GM19395 (cell line): ENCODE data around the gene OSBPL10.
"Not testable (repeated sequence)": the region's sequence is repeated elsewhere in the genome, so short reads cannot be mapped to it uniquely, and the experiment has no call there.

Experiments
- ATAC-seq: cut with Tn5 transposase; IDR thresholded peaks from one replicate; pipeline ENCODE4 v1.9.1; 2021; ENCODE audit warnings: mild to moderate bottlenecking, moderate library complexity; ENCODE audit not compliant: unreplicated experiment

Gene OSBPL10

DNA sequence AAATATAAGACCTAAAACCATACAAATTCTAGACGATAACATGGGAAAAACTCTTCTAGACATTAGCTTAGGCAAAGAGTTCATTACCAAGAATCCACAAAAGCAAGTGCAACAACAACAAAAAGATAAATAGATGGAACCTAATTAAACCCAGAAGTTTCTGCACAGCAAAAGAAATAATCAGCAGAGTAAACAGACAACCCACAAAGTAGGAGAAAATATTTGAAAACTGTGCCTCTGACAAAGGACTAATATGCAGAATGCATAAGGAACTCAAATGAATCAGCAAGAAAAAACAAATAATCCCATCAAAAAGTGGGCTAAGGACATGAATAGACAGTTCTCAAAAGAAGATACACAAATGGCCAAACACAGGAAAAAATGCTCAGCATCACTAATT, 198.8 kb downstream of the OSBPL10 start:
- ATAC-seq: not testable (repeated sequence)

DNA sequence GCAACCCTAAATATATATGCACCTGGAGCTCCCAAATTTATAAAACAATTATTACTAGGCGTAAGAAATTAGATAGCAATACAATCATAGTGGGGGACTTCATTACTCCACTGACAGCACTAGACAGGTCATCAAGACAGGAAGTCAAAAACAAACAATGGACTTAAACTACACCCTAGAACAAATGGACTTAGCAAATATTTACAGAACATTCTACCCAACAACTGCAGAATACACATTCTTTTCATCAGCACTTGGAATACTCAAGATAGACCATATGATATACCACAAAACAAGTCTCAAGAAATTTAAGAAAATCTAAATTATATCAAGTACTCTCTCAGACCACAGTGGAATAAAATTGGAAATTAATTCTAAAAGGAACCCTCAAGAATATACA, 201.5 kb downstream of the OSBPL10 start:
- ATAC-seq: no peak

DNA sequence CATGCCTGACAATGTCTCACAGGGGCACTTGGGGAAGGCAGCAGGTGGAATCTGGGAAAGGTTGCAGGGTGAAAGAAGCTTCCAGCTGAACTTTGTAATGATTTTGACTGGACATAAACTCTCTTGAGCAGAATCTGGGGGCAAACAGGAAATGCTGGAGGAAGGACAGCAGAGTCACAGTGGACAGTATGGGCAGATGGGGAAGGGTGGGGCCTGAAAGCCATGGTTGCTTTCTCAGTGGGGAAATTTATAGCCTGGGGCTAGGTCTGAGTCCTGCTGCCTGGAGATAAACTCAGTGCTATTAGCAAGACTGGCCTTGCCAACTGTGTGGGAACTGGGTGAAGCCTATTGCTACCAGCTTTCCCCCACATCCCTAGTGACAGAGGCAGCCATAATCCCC, 203.2 kb downstream of the OSBPL10 start:
- no peak for ATAC-seq

DNA sequence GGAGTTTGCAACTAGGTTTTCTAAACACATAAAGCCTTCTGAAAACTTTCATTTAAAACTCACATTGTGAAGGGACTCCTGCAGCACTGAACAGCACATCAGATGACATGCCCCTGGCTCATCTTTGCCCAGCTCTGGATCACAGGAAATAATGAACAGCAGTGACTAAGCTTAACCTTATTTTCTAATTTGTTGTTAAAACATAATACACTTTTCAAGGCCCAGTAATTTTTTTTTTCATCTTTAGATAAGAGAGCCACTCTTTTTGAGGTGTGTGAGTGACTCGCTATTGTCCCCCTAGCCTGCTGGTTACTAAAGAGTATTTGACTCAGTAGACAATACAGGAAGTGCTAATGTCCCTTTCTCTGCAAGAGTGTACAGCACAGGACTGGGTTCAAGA, 204.0 kb downstream of the OSBPL10 start:
- no peak for ATAC-seq

DNA sequence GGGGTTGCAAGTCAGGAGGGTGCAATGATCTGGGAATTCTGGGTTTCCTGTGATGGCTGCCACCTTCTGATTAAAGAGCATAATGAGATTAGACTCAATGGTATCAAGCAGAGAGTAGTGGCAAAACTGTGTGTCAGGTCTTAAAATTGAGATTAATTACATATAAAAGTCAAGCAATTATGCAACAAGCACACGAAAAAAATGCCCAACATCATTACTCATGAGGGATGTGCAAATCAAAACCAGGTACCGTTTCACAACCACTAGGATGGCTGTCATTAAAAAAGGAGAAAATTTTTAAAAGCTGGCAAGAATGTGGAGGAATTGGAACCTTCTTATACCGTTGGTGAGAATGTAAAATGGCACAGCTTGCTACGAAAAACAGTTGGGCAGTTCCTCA, 205.0 kb downstream of the OSBPL10 start:
- no peak for ATAC-seq

DNA sequence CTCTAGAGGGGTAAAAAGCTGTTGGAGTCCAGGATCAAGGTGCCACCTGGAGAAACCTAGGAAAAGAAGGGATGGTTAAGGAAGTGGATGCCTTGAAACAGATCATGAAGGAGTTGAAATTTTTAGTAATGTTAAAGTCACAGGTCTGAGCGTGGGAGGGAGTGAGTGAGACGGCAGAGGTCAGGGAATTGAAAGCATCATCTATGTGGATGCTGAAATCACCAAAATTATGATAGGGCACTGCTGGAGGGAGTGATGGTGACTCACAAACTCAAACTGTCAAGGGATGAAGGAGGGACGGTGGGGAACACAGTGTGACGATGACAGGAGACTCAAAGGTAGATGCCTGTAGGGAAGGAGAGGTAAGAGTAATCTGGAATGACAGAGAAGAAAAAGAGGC, 205.7 kb downstream of the OSBPL10 start:
- no peak for ATAC-seq

DNA sequence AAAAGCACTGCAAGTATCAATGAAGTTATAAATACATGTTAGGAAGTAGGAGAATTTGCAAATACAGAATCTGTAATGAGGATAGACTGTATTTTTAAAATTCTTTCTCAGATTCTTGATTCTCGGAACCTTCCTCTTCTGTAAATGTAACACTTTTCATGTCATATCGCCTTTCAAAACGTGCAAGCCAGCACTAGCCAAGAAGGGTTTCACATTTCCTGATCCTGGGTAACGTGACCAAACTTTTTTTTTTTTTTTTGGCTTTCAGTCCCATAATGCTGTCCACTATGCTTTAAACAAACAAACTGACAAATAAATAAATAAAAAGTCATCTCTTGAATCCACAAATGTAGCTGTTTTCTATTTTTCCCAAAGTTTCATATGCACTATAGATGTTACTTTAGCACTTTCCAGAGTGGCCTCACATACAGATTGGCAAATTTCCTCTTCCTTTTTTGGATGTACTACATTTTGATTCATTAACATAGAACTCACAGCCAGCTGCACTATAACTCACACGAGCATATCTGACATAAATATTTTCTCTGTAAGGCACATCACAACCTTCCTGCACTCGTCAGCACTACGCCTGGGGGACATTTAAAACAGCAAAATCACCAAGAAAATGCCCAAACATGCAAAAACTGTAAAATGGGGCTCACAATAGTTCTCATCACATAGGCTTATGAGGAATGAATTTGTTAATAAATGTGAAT, 208.1 kb downstream of the OSBPL10 start:
- ATAC-seq: no peak

DNA sequence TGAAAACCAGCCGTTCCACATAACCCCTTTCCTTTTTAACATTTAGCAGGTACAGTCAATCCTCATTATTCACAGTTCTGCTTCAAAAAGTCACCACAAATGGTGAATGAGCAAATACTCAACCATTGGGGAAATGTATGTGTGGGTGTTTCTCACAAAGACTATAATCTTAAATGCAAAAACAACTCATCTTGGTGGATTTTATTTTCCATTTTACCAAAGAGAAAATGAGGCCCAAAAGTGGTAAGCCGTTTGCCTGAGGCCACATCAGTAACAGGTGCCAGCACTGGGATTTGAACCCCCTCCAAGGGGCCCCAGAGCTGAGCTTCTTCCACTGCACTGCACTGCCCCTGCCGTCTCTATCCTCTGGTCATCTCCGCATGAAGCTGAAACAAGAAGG, 208.8 kb downstream of the OSBPL10 start:
- no peak for ATAC-seq

DNA sequence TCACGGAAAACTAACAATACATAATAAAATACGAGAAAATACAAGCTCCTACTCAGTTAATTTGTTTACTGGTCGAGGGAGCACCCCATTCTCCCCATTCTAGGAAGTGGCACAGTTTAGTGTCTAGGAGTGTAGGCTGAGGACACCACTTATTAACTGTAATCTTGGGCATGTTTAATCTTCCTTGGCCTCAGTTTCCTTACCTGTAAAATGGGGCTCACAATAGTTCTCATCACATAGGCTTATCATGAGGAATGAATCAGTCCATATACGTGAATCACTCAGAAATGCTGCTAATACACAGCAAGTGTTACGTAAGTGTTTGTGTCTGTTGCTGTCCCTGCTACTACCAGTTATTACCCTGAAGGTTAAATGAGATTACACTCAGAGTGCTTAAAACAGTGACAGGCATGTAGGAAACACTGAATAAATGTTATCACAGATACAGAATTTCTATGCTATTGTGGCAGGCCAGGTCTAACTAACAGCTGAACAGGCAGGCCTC, 210.2 kb downstream of the OSBPL10 start:
- ATAC-seq: no peak

DNA sequence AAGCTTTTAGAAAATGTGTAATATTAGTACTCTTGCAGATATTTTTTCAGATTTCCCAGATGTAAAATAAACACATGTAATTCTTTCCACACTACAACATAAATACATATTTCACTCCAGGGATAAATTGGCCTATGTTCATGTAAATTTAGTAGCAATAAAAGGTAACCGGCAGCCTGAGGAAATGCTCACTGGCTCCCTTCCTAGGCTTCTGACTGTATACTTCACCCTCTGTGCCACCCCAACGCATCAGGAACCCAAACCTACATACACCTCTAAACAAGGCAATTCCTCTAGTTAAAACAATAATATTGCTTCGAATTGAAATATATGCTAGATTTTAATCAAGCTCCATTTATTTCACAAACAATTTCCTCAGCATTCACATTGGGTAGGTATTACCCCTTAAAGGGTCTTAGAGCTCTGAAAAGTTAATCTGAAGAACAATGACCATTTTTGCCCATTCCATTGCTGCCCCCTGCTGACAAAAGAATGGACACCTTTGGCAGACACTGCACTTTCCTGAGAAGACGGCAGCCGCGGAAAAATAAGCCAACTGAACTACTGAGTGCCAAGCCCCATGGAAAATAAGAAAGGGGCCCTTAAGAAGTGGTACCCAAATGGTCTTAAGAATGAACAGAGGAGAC, 212.5 kb downstream of the OSBPL10 start:
- peak; percentile 61 for ATAC-seq

DNA sequence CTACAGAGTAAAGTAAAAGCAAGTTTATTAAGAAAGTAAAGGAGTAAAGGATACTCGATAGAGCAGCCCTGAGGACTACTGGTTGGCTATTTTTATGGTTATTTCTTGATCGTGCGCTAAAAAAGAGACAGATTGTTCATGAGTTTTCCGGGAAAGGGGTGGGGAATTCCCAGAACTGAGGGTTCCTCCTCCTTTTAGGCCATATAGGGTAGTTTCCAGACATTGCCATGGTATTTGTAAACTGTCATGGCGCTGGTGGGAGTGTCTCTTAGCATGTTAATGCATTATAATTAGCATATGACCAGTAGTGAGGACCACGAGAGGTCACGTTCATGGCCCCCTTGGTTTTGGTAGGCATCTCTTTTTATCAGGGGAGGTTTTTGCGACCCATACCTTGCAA, 213.1 kb downstream of the OSBPL10 start:
- ATAC-seq: no peak

DNA sequence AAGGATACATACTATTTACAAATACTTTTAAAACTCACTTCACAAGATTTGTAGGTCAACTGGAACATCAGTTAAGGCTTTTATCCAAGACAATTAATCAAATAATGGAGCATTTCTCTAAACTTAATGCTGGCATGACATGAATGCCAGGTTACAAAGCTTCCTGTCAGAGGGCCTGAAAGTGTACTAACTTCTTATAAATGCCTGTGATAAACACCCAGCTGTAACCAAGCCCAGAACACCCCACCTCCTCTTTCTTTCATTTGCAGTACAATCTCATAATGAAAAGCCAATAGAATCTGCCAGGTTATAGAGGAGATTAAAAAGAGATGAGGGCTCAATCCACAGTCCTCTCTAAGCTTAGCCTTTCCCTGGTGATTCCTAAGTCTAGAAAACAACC, 214.4 kb downstream of the OSBPL10 start:
- no peak for ATAC-seq

DNA sequence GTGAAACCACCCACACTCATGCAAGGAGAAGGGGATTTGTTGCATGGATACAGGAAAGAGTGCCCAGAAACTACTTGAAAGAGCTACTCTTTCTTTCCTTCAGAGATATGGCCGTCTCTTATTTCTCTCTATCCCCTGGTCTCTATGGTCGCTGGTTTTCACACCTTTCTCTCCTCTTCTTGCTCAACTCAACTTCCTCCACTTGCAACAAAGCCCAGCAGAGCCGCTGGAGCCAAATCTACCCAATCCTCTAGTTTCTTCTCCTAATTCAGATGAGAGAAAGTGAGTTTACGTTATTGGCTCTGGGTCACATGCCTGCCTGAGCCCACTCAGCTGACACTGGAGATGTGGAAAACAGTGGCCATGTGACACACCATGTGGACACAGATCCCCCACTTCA, 215.2 kb downstream of the OSBPL10 start:
- ATAC-seq: no peak

DNA sequence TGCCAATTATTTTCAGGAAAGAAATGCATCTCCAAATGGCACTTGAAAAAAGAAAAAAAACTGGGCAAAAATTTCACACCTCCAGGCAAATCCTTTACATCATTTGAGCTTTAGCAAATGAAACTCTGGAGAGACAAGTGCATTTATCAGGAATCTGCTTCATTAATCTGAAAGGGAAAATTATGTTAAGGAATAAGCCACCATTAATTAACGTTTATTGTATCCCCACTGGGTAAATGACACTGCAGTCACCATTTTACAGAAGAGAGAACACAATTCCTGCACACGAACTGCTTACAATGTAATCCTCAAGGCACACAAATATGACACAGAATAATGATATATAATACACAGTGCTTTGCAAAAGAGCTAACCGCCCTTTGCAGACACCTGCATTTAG, 217.3 kb downstream of the OSBPL10 start:
- no peak for ATAC-seq

DNA sequence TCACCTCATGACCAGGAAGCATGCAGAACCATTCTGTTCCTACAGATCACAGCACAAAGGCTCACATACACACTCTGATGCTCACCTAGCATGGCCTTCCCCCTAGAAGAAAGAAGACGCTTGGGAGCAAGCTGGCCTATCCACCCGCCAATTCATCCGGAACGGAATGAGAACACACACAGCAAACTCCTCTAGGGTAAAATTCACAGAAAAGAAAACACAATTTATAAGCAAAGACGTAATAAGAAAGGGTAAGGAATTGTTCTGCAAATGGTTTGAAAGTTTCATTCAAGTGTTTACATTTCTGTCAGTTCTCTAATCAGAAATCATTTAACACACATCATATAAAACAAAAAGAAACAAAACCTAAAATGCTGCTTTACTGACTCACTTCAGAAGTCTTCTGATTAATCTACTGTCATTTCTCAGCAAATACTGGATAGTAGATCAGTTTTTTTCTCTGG, 218.1 kb downstream of the OSBPL10 start:
- ATAC-seq: no peak

DNA sequence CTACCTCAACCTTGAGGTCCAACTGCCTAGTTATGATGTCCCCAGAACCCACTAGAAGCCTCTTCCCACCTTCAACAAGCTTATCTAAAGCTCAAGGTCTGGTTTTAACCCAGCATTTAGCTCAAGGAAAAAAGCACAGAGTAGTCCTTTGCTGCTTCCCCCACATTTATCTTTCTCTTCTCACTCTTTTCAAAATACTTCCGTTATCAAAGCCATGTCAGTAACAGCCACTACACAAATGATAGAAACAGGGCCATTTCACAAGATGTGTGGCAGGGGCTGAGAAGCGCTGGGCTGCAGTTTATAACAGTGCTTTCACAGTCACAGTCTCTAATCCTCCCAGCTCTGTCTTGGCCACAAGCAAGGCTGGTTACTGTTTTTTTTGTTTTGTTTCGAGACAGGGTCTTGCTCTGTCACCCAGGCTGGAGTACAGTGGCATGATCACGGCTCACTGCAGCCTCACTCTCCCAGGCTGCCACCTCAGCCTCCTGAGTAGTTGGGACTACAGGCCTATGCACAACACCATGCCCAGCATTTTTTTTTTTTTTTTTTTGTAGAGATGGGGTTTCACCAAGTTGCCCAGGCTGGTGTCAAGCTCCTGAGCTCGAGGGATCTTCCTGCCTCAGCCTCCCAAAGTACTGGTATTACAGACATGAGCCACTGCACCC, 218.8 kb downstream of the OSBPL10 start:
- no peak for ATAC-seq

DNA sequence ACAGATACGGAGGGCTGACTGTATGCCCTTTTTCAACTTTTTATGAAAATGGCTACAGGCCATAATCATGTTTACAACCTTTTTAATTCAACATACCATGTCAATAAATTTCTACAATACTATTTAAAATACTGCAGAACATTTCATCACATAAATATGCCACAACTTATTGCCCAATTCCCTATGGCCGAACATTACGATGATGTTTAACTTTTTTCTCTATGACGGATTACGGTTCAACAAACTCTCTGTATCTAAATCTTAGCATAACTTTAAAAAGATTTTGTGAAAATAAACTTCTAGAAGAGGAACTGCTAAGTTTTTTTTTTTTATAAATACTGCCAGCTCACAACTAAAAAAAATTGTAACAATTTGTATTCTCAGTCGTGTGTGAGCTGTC, 220.4 kb downstream of the OSBPL10 start:
- no peak for ATAC-seq

DNA sequence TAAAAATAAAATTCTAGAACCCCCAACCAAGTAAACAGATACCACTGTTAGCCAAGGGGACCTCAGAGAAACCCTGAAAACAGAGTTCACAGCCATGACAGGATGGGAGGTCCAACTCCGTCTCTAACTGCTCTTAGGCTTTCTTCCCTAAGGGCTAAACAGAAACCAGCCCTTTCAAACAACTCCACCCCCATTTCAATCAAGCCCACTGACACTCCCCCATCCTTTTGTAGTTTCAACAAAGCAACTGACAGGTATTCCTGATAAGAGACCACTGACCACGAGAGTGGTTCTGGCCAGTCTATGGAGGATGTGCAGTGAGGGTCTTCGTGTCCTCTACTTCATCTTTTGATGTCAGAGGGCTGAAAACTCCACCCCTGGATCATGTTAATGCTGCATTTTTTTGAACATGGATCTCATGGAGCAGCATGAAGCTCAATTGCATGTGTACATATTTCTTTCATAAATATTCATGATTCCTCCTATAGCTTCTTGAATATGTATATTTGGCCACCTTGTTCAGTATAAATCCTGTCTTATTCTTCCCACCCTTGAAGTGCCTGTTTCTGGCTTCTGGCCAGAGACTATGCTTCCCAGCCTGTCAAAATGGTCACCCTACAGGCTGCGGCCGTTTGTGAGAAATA, 222.6 kb downstream of the OSBPL10 start:
- no peak for ATAC-seq

DNA sequence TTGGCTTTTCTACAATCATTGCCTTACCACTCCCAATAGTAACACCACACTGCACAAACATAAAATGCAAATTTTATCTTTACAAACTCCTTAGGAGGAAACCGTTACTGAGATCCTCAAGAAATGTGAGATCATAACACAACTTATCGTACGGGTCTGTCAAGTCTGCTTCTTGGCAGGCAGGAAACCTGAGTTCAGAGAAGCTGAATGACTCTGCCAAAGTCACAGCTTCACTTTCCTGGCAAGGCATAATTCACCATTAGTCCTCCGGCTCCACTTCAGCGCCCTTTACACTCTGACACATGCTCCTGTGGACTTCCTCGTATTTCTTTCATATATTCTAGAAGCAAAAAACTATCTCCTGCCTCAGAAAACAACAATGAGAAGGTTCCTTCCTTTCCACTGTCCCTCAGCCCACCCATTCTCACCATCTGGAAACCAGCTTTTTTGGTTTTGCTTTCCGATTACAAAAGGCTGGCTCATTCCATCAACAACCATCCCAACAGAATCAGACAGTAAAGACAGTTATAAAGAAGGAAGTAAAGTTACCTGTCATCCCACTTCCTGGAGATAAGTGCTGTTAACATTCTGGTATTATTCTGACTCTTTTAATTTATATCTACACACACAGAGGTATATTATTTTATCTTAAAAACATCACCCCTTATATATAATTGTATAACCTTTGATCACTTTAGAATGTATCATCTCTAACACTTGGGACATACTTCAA, 225.0 kb downstream of the OSBPL10 start:
- ATAC-seq: no peak

DNA sequence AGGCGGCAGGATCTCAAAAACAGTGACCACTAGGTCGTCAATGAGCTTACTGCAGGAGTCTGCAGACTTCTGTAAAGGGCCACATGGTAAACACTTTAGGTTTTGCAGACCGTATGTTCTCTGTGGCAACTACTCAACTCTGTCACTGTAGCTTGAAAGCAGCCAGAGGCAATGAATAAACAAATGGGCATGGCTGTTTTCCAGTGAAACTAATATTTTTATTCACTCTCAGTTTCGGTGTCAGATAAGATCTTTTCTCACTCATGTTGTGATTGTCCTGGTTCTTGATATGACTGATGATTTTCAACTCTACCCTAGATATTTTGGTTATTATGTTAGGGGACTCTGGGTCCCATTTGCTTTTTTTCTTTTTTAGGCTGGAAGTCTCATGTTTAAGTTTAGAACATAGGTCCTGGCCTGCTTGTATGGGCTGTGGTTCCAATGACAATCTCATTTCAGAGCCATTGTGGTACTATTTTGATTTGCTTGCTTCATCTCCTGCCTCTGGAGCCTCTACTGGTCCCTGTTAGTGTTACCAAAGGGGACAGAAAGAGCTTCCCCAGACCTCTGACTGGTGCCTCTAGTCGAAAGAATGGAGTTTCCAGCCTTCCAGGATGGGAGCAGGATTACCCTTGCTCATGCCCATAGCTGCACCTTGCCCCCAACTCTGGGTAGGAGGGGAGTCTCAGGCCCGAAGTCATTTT, 226.3 kb downstream of the OSBPL10 start:
- ATAC-seq: peak; percentile 92
